CD4-positive, alpha-beta T cell treated with Interleukin-2 at 100 ng/mL for 4 hours (primary cell): ENCODE data around the gene FBXW10.
"Not testable (repeated sequence)": the region's sequence is repeated elsewhere in the genome, so short reads cannot be mapped to it uniquely, and the experiment has no call there.

Experiments
- DNase-seq: peaks from one replicate; pipeline ENCODE4 v3.0.0-alpha.2; 2020; ENCODE audit warnings: low spot score

The FBXW10 gene

DNA sequence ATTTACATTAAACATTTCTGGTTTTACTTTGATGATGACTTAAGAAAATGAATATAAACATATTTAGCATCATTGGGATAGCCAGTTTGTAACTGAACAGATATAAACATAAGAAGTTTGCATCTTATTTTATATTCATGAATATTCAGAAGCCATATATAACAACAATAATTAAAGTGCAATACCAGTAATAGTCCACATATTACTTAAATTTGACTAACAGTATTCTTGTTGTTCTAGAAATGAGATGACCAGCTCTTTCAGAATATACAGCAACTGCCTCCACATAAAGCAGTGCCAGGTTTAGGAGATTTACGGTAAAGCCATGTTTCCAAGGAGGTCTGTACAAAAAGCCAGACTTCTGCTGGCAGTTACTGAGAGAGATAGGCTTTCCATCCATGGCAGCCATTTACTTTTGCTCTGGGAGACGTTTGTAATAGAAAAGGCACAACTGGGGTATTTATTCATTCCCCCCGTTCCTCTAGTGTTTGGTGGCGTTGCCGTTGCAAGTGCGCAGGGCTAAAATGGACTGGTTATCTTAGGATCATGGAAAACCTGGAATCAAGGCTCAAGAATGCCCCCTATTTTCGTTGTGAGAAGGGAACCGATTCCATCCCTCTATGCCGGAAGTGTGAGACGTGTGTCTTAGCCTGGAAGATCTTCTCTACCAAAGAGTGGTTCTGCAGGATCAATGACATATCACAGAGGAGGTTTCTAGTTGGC is at the start of gene FBXW10:
Gene FBXW10 (plus strand): TSS at position 356 of the 723 bp plus-strand sequence. CDS start 191 bp downstream, at position 547.
- DNase-seq, result not testable (repeated sequence)

DNA sequence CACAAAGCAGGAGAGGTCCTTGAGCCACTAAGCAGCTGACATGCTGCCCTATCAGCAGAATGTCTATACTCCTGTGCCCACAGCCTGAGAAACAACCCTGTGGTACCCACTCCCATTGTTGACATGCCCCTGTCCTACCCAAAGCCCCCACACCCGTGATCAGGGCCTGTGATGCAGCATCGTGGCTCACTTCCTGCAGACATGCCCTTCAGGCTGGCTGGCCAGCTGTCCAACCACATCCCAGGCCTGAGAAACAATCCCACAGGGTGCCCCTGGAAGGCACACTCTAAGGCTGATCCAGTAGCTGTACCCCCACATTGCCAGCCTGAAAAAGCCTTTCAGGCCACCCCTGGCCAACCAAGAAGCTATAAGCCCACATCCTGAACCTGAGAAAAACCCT is 48.7 kb upstream of the FBXW10 start:
- not testable (repeated sequence) for DNase-seq

GRCh38 chr17:18698473-18699103 is 45.3 kb upstream of the FBXW10 start:
- not testable (repeated sequence) for DNase-seq

DNA sequence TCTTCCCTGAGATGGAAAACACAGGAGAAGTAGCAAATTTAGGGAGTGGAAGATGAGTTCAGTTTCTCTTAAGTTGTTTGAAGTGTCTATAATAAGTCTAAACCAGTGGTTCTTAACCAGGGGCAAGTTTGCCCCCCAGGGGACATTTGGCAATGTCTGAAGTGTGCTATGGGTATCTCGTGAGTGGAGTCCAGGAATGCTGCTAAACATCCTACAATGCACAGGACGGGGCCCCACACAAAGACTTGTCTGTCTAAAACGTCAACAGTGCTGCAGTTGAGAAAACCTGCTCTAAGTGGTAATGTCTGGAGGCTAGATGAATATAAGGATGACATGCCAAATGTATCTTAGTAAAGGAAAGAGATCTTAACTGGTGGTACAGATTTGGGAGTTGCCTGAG is 37.9 kb upstream of the FBXW10 start:
- not testable (repeated sequence) for DNase-seq

DNA sequence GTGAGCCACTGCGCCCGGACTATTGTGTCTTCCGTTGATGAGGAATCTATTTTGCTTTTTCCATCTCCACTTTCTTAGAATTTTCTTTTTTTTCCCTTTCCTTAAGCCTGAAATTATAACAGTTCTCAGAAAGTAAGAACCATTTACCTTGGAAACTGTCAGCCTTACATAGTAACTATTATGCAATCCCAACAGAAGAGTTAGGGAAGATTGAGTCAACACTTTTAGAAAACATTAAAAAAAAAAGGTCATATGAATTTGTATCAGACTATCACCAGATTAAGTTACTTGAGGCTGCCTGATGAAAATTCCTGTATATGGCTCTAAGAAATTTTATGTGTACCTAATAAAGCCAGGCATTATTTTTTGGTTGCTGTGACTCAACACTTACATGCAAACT is 35.6 kb upstream of the FBXW10 start:
- not testable (repeated sequence) for DNase-seq

DNA sequence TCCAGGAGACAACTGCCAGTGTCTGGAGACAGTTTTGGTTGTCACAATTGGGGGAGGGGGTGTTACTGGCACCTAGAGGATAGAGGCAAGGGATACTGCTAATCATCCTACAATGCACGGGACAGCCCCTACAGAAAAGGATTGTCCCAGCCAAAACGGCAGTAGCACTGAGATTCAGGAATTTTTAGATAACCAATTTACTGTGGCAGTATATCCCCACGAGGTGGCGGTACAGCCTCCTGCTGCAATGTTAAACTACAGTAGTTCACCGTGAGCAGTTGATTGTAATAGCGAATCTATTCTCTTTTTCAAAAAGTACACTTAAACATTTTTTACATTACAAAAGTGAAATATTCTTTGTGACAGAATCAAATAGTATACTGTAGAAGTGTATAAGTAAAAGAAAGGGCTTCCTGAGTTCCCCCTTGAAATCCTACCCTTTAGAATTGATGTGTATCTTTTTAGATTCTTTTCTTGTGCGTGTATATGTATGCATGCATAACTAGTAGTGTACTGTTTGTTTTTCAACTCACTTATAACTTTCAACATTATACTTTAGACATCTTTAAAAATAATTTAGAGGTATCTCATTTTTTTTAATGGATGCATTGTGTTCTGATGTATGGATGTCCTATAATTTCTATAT is 31.4 kb upstream of the FBXW10 start:
- DNase-seq, result peak; percentile 67

- not testable (repeated sequence) for DNase-seq
Measured at GRCh38 chr17:18718643-18719427, 25.0 kb upstream of the FBXW10 start.

GRCh38 chr17:18719428-18720110 is 24.3 kb upstream of the FBXW10 start:
- DNase-seq, result not testable (repeated sequence)

GRCh38 chr17:18721775-18722547 is 21.9 kb upstream of the FBXW10 start:
- not testable (repeated sequence) for DNase-seq

- not testable (repeated sequence) for DNase-seq
Measured at GRCh38 chr17:18722612-18723011, 21.2 kb upstream of the FBXW10 start.

DNA sequence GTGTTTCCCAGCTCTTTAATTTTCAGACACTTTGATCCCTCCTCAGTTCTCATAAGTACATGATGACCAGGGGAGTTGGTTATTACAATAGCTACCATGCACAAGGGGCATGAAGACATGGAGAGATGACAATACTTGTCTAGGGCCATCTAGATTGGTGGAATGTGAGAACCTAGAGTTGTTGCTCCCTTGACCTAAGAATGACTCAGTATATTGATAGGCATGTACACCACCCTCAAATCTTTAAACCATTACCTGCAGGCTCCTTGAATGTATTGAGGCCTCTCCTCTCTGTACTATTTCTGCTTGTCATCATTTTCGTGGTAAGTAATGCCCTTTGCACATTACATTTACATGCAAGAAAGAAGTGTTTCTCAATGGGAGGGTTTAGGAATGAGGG is 20.3 kb upstream of the FBXW10 start:
- not testable (repeated sequence) for DNase-seq

DNA sequence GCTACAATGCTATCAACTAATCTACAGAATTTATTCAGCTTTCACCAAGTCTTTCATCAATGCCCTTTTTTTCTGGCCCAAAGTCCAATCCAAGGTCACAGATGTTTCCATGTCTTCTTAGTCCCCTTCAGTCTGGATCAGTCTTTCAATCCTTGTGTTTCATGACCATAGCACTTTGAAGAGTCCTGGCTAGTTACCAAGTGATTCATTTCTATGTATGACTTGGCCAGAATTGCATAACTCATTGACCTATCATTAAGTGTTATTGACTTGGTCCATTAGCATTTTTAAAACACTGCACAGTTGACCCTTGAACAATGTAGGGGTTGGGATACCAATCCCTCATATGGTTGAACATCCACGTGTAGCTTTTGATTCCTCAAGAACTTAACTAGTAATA is 11.4 kb upstream of the FBXW10 start:
- DNase-seq, result not testable (repeated sequence)

DNA sequence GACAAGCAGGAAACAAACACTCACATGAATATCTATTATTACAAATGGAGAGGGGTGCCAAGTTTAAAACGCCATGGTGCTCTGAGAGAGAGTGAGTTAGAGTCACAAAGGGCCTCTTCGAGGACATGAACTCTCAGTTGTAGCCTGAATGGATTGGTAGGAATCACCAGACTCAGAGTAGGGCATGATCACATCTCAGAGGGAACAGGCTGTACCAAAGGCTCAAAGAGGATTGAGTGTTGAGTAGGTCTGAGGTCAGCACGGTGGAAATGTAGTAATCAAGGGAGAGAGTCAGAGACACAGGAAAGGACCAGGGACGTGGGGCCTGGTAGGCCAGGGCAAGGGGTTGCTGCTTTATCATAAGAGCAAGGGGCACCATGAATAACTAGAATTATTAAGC is 10.5 kb upstream of the FBXW10 start:
- not testable (repeated sequence) for DNase-seq

GRCh38 chr17:18739616-18740391 is 4.0 kb upstream of the FBXW10 start:
- DNase-seq, result not testable (repeated sequence)

DNA sequence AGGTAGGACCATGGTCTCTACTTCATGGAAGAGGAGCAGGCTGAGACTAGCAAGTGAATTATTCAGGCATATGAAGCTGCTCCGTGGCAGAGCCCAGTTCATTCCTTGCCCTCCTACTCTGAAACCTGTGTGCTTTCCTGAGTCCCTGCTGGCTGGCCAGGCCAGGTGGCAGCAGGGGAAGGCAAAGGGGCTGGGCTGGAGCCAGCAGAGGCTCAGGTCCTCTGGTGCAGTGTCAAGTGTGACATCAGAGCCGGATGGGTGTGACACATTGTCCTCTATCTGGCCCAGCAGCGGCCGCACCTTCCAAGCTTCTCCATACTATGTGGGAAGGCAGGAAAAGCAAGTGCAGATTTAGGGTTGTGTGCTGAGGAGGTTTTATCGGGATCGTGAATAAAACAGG is 2.6 kb upstream of the FBXW10 start:
- not testable (repeated sequence) for DNase-seq

DNA sequence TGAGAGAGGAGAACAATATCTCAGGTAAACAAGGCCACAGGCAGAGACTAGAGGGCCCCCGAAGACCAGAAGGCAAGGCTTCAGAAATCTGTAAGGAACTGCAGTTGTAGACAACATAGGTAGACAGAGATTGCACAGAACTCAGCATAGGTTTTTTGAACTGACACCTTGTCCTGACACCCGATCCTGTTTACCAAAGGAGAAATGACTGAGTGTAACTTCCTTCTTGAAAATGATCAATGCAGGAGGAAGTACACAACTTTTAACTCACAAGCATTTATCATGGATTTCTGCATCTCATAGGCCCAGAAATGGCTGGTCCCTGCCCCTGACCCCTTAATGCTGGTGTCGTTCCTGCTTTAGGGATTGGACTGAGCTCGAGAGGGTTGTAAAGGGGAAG is 872 bp downstream of the FBXW10 start:
- DNase-seq, result not testable (repeated sequence)

- DNase-seq, result not testable (repeated sequence)
Measured at GRCh38 chr17:18746551-18746950, 2.7 kb downstream of the FBXW10 start.

DNA sequence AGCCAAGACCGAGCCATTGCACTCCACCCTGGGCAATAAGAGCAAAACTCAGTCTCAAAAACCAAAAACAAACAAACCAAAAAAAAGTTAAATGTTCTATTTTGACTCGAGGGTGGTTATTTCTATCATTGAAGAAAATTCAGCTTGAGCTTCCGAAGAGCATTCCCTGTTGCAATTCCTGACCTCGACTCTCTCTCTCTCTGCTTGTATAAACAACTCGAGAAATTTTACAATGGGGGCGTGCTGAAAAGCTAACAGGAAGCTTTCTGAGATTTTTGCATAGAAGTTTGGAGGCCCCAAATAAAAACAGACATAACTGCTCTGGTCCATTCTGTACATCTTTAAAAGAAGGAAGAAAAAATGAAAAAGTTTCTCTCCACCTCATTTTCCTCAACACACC is 3.6 kb downstream of the FBXW10 start:
- DNase-seq, result not testable (repeated sequence)

- DNase-seq, result not testable (repeated sequence)
Measured at GRCh38 chr17:18750242-18750641, 6.4 kb downstream of the FBXW10 start.

- not testable (repeated sequence) for DNase-seq
Measured at GRCh38 chr17:18753829-18754409, 10.1 kb downstream of the FBXW10 start.
